ENCODE results near the gene TMIGD3. TPM values are rescaled to one million over a fixed set of nuclear protein-coding genes. Genes with fewer than 3 reads are reported as not detected.

The TMIGD3 gene
- total RNA-seq, 2 experiments from 2014 or later, result 0.24 TPM; not detected in 1

DNA sequence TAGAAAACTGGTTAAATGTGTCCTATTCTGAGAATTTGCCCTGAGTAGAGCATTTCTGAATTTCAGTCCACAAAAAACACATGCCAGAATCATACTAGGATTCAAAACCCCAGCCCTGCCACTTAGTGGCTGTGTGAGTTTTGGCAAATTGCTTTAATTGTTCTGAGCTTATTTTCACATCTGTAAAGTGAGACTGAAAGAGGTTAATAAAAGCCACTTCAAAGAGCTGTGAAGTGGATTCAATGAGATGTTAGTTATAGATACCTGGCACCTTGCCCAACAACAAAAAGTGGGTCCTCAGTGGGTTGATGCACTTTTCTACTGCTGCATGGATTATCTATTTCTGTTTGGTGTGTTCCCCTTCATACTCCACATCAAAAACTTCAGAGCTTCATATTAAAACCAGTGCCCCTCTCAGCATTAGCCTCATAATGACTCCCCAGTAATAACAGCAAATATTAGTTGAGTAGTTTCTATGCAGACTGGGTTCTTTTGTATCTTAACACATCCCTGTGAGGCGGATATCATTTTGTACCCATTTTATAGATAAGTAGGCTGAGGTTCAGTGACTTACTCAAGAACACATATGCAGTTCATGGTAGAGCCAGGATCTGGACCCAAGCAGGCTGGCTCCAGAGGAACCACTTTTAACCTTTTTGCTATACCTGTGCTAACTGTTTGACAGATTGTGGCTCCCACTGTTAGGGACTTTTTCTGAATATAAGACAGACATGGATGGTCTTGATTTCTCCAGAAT is 14.2 kb upstream of the TMIGD3 start:
- CTCF ChIA-PET, result interaction anchor here (0.7 to 4.1 kb wide), 14 partner anchors 10 to 230 kb away, joined by 3 to 53 read pairs (median 4); no protein-coding TSS in a partner anchor
- Mint-ChIP-seq H3K9me3 (no peaks in the 10 kb centered on the region), H3K36me3 (no peaks in the 10 kb centered on the region), H3K27ac (peak overlapping the region; percentile 62), H3K4me3 (peak overlapping the region; percentile 14), H3K27me3 (no peaks in the 10 kb centered on the region), H3K4me1 (ENCODE audit: low read depth) (peaks cover 35% of the 10 kb centered on the region)
- intact Hi-C loops (cut with micrococcal nuclease), result loop anchor here (2.0 to 5.0 kb wide), 2 partner anchors 40 to 75 kb away; no protein-coding TSS in a partner anchor
- POLR2A ChIA-PET, result interaction anchor here (0.6 to 2.3 kb wide), 6 partner anchors 10 to 1021 kb away, joined by 4 to 21 read pairs (median 5); no protein-coding TSS in a partner anchor
- DNase-seq, result peak; percentile 54

DNA sequence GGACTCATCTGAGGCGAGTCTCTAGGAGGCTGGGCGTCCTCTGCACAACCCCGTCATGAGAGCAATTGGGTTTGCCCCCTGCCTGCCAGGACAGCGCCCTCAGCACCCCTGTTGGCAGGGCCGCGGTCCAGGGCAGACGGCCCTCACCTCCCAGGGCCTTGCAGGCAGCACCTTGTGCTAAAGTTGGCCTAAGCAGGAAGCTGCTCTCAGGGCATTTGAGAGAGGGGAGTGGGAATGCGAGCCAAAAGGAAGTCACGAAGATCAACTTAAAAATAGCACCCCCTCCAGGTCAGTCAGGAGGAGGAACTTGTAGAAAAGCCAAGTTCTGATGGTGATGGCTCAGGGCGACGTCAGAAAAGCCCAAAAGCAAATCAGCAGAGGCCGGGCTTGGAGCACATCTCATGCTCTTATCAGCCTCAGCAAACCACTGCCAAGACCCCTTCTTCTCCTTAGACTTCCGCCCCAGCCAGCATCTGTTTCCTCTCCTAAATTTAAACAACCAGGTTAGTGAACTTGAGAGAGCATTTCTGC is 12.6 kb upstream of the TMIGD3 start:
- peaks cover 35% of the 10 kb centered on the region for H3K4me1 Mint-ChIP-seq (ENCODE audit: low read depth)
- intact Hi-C loops (cut with micrococcal nuclease), result loop anchor here (2.0 to 5.0 kb wide), 2 partner anchors 41 to 77 kb away; no protein-coding TSS in a partner anchor
- ChIA-PET POLR2A (interaction anchor here (0.5 to 2.3 kb wide), 4 partner anchors 9 to 298 kb away, joined by 3 to 21 read pairs (median 10); no protein-coding TSS in a partner anchor), CTCF (interaction anchor here (1.0 to 4.1 kb wide), 5 partner anchors 9 to 231 kb away, joined by 3 to 53 read pairs (median 4); no protein-coding TSS in a partner anchor)
- peak; percentile 44 for DNase-seq
- peak overlapping the region; percentile 48 for H3K4me3 Mint-ChIP-seq
- H3K27me3 Mint-ChIP-seq, result no peaks in the 10 kb centered on the region
- peak overlapping the region; percentile 71 for H3K27ac Mint-ChIP-seq
- no peaks in the 10 kb centered on the region for H3K36me3 Mint-ChIP-seq
- no peaks in the 10 kb centered on the region for H3K9me3 Mint-ChIP-seq

DNA sequence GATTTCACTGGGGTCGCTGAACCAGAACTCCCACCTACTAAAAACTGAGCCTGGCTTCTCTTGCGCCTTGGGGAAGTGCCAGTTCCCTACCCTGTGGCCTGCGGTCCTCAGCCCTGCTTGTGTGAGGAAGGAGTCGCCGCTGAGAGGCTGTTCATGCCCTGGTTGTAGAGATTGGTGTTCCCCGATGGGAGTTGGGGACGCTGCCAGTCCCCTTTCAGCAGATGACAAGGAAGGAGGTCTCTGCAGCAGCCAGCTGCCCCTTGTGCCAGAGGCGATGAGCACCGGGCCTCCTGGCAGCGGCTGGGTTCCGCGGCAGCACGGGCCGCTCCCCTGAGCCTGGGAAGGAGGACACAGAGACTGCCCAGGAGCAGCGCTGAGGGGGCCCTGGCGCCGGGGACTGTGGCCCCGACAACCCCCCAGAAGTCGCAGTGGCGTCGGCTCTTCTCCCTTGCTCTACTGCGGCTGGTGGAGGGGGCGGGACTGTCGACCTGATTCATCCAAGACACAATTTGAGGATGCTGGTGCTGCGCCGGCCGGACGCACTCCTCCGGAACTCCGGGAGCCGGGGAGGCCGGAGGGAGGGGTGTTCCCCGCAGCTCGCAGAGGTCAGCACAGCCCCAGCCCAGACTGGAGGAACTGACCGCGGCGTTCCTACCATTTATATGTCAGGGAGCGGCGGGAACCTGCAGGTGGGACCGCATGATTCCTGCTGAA is 12.0 kb upstream of the TMIGD3 start:
- peak; percentile 46 for DNase-seq
- Mint-ChIP-seq H3K9me3 (no peaks in the 10 kb centered on the region), H3K4me1 (ENCODE audit: low read depth) (peaks cover 35% of the 10 kb centered on the region), H3K27me3 (no peaks in the 10 kb centered on the region), H3K27ac (no peak overlapping the region), H3K4me3 (peak overlapping the region; percentile 48), H3K36me3 (no peaks in the 10 kb centered on the region)
- intact Hi-C loops (cut with micrococcal nuclease), result loop anchor here (2.0 to 5.0 kb wide), 2 partner anchors 42 to 77 kb away; no protein-coding TSS in a partner anchor
- ChIA-PET POLR2A (no interaction called here), CTCF (interaction anchor here (2.4 to 4.1 kb wide), 2 partner anchors 8 to 232 kb away, joined by 10 to 53 read pairs; no protein-coding TSS in a partner anchor)

DNA sequence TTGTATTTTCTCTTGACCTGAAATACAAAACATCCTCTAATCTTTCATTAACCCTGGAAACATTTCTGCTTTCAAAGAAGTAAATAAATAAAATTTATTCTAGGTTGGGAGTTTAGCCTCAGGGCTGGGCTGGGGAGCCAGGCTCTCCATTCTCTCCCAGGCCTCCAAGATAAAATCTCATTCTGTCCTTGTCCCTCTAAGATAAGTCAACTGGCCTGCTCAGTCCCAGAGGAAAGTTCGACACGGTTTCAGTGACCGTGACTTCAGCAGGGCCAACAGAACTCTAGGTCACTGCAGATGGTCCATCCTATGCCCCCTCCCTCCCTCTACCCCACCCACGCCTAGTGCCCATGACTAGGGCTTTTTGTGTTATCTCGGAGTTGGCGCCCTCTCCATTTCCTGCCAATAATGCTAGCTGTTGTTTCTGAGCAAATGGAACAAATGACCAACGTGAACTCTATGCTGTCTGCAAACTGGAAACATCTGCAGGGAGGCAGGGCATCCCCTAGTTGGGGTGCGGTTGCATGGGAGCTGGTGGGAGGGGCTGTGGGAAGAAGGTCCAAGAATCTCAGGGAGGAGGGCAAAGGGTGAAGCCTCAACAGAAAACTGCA is 10.1 kb upstream of the TMIGD3 start:
- H3K4me1 Mint-ChIP-seq (ENCODE audit: low read depth), result peaks cover 47% of the 10 kb centered on the region
- intact Hi-C loops (cut with micrococcal nuclease), result no loop called here
- H3K27me3 Mint-ChIP-seq, result no peaks in the 10 kb centered on the region
- H3K9me3 Mint-ChIP-seq, result no peaks in the 10 kb centered on the region
- no peak overlapping the region for H3K4me3 Mint-ChIP-seq
- ChIA-PET POLR2A (interaction anchor here (0.7 to 1.0 kb wide), 2 partner anchors 45 to 80 kb away, joined by 3 read pairs; no protein-coding TSS in a partner anchor), CTCF (interaction anchor here (0.9 kb wide), 1 partner anchor 135 kb away, joined by 3 read pairs; no protein-coding TSS in a partner anchor)
- H3K27ac Mint-ChIP-seq, result no peak overlapping the region
- no peaks in the 10 kb centered on the region for H3K36me3 Mint-ChIP-seq
- DNase-seq, result no peak

DNA sequence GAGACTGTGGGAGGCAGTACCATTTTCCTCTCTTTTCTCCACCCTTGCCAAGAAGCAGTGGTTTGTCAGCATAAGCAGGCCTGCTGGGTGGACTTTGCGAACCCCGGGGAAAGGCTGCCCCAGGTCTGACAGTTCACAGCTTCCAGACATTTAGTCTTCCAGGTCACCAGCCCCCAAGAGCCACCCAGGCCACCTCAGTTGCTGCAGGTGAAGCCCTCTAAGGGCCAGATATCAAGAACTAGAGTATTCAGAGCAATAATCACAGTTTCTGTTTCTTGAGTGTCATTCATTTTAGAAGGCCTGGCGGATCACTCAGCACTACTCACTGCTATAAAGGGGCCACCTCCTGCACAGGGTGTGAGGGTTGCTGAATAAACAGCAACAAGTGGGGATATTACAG is 9.5 kb upstream of the TMIGD3 start:
- intact Hi-C loops (cut with micrococcal nuclease), result no loop called here
- Mint-ChIP-seq H3K4me3 (no peak overlapping the region), H3K4me1 (ENCODE audit: low read depth) (peaks cover 49% of the 10 kb centered on the region), H3K9me3 (no peaks in the 10 kb centered on the region), H3K27ac (no peak overlapping the region), H3K36me3 (no peaks in the 10 kb centered on the region), H3K27me3 (no peaks in the 10 kb centered on the region)
- no peak for DNase-seq
- POLR2A ChIA-PET, result interaction anchor here (1.0 kb wide), 1 partner anchor 81 kb away, joined by 3 read pairs; no protein-coding TSS in a partner anchor
- CTCF ChIA-PET, result no interaction called here

DNA sequence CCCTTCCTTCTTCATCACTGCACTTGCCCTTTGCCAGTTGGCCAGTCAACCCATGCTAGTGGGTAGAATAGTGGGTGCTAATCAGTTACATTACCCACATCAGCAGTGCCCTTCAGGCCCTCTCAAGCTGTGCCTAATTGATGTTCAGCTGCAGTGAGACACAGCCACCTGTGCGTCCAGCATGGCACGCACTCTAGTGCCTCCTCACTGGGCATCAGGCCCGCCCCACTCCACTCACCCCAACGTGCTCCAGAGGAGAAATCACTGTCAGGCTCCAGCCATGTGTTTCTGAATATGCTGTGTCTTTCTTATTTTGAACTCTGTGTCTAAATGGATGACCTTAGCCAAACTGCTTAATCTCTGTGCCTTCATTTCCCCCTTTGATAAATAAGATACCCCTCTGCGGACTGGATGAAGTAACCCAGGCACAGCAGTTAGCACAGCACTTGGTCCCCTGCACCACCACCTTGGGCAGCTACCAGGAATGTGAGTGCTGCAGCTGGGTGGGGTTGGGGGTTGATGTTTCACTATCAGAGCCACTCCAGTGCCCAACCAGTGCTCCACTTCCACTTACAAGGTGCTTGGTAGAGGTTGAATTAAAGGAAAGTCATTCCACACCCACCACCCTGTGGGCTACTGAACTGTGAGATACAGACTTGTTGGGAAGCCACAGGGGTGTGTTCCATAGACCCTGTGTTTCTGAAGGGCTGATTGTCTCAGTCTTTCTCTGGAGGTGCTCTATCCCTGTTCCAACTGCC is 8.9 kb upstream of the TMIGD3 start:
- Mint-ChIP-seq H3K4me3 (no peak overlapping the region), H3K9me3 (no peaks in the 10 kb centered on the region), H3K36me3 (no peaks in the 10 kb centered on the region), H3K27ac (no peak overlapping the region), H3K27me3 (no peaks in the 10 kb centered on the region), H3K4me1 (ENCODE audit: low read depth) (peaks cover 46% of the 10 kb centered on the region)
- intact Hi-C loops (cut with micrococcal nuclease), result no loop called here
- POLR2A ChIA-PET, result interaction anchor here (0.6 kb wide), 1 partner anchor 107 kb away, joined by 4 read pairs; the partner anchor contains the start of gene RAP1A
- no peak for DNase-seq
- CTCF ChIA-PET, result no interaction called here

DNA sequence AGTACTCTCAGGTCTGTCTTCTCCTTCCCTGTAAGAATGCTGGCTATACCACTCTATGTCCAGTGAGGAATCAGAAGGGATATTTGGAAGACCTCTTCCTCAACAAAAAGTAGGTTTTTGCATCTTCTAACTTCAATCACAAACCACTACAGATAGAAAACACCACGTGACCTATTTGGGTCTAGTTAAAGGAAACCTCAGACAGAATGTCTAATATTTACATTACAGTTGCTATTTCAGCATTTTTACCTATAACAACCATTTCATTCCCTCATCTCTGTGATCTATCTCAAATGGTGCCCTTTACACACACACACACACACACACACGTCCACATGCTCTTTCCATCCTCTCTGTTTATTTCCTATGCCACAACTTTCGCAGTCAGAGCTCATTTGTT is 7.9 kb upstream of the TMIGD3 start:
- no peak overlapping the region for H3K27ac Mint-ChIP-seq
- POLR2A ChIA-PET, result interaction anchor here (0.6 kb wide), 1 partner anchor 108 kb away, joined by 4 read pairs; the partner anchor contains the start of gene RAP1A
- H3K27me3 Mint-ChIP-seq, result no peaks in the 10 kb centered on the region
- H3K4me1 Mint-ChIP-seq (ENCODE audit: low read depth), result peaks cover 41% of the 10 kb centered on the region
- H3K9me3 Mint-ChIP-seq, result no peaks in the 10 kb centered on the region
- intact Hi-C loops (cut with micrococcal nuclease), result no loop called here
- H3K4me3 Mint-ChIP-seq, result no peak overlapping the region
- CTCF ChIA-PET, result no interaction called here
- no peaks in the 10 kb centered on the region for H3K36me3 Mint-ChIP-seq
- no peak for DNase-seq

DNA sequence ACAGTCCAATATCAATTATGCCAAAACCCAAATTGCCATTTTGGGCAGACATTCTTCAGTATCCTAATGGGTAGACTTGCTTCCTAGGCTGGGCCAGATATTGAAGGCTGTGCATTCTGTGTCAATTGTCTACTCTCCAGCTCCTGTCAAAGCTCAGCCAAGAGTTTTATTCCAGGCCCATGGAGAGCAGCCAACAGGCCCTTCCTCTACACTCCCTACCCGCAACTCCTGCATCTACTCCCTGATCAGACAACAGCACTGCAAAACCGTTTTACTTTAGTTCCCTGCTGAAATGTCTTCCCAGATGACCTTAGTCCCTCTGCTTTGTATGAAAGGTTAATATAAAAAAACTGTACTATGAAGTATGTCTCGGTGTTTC is 6.6 kb upstream of the TMIGD3 start:
- intact Hi-C loops (cut with micrococcal nuclease), result loop anchor here (2.0 kb wide), 3 partner anchors 147 to 245 kb away; partner anchors contain the start of gene DDX20

DNA sequence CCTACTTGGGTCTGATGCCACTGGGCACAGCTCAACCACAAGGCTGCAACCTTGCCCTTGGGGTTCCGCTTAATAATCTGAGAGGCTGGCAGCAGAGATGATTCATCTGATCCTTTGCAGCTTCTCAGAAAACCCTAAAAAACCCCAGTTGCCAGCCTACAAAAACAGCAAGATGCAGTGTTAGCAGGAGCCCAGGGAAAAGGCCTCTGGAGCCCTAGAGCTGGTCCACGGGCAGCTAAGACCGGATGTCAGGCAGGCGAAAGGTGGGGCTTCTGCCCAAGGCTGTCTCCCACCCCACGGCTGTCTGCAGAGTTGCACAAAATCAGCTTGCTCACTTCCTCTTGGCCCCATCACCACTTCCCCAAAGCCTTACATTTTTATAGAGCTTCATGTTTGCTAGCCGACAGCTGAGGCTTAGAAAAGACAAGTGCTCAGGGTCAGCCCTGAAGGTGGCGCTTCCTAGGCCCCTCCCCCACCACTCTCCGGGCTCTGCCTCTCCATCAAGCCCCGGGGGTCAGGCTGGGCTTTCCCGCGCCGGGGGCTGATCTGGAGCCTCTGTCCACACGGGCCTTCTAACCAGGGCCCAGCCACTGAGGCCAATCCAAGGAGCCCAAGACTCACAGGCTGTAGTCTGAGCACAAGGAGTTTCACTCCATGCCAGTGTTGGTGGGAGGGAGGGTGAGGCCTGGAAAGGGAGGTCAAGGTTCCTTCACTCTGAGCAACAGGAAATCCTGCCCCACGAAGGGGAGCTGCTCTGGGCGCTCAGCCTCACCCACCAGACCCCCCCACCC is 4.2 kb upstream of the TMIGD3 start:
- no peaks in the 10 kb centered on the region for H3K9me3 Mint-ChIP-seq
- H3K27ac Mint-ChIP-seq, result peak overlapping the region; percentile 94
- CTCF ChIA-PET, result interaction anchor here (0.5 to 5.7 kb wide), 87 partner anchors 10 to 1273 kb away, joined by 3 to 104 read pairs (median 5); partner anchors contain the start of genes ATP5PB, C1orf162, DDX20 and INKA2
- no peaks in the 10 kb centered on the region for H3K27me3 Mint-ChIP-seq
- H3K4me1 Mint-ChIP-seq (ENCODE audit: low read depth), result peaks cover 62% of the 10 kb centered on the region
- POLR2A ChIA-PET, result interaction anchor here (0.6 to 3.6 kb wide), 29 partner anchors 9 to 249 kb away, joined by 3 to 29 read pairs (median 4); partner anchors contain the start of genes DDX20, INKA2 and RAP1A
- intact Hi-C loops (cut with micrococcal nuclease), result loop anchor here (1.0 to 2.0 kb wide), 12 partner anchors 32 to 291 kb away; partner anchors contain the start of genes ATP5PB, DDX20, RAP1A and WDR77
- H3K4me3 Mint-ChIP-seq, result peak overlapping the region; percentile 62
- DNase-seq, result peak; percentile 83
- no peaks in the 10 kb centered on the region for H3K36me3 Mint-ChIP-seq

More for the DNA sequence above, 6.6 kb upstream of the TMIGD3 start:
- H3K4me3 Mint-ChIP-seq, result no peak overlapping the region
- ChIA-PET CTCF (interaction anchor here (1.0 to 5.7 kb wide), 6 partner anchors 28 to 258 kb away, joined by 3 to 104 read pairs (median 32); partner anchors contain the start of gene RAP1A), POLR2A (interaction anchor here (0.9 kb wide), 1 partner anchor 110 kb away, joined by 3 read pairs; the partner anchor contains the start of gene RAP1A)
- no peaks in the 10 kb centered on the region for H3K9me3 Mint-ChIP-seq
- no peak overlapping the region for H3K27ac Mint-ChIP-seq
- H3K4me1 Mint-ChIP-seq (ENCODE audit: low read depth), result peaks cover 46% of the 10 kb centered on the region
- H3K36me3 Mint-ChIP-seq, result no peaks in the 10 kb centered on the region
- H3K27me3 Mint-ChIP-seq, result no peaks in the 10 kb centered on the region
- DNase-seq, result no peak

DNA sequence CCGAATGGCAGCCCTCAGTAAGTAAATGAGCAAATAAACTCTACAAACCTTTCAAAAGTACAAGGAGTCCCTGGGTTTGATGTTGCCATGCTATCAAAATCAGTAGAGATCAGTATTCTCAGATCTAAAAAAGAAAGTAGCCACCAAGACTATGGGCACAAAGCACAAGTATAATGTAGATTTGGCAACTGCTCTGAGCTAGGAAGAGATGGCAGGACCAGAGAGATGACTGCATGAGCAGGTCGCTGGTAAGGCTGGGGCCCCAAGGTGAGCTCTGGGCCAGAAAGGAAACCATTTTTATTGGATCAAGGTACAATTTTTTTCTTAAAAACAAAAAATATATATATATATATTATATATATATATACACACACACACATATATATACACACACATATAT is 3.1 kb upstream of the TMIGD3 start:
- no peaks in the 10 kb centered on the region for H3K27me3 Mint-ChIP-seq
- no peaks in the 10 kb centered on the region for H3K9me3 Mint-ChIP-seq
- H3K27ac Mint-ChIP-seq, result peak overlapping the region; percentile 76
- CTCF ChIA-PET, result interaction anchor here (0.9 to 5.7 kb wide), 25 partner anchors 9 to 284 kb away, joined by 3 to 104 read pairs (median 22); partner anchors contain the start of genes INKA2 and RAP1A
- DNase-seq, result no peak
- POLR2A ChIA-PET, result interaction anchor here (0.8 to 3.6 kb wide), 11 partner anchors 9 to 185 kb away, joined by 3 to 29 read pairs (median 18); partner anchors contain the start of gene RAP1A
- peaks cover 66% of the 10 kb centered on the region for H3K4me1 Mint-ChIP-seq (ENCODE audit: low read depth)
- H3K36me3 Mint-ChIP-seq, result no peaks in the 10 kb centered on the region
- H3K4me3 Mint-ChIP-seq, result no peak overlapping the region
- intact Hi-C loops (cut with micrococcal nuclease), result loop anchor here (2.0 kb wide), 2 partner anchors 58 to 290 kb away; partner anchors contain the start of genes ATP5PB and WDR77

All from activated CD4-positive, alpha-beta memory T cell treated with anti-CD3 and anti-CD28 coated beads for 36 hours (primary cell).